Cardiac fibroblast (primary cell): Measurements from ENCODE around the gene IL1RL2.

Experiments used
- DNase-seq, 2 donors: peaks; one replicate each; pipeline versions ENCODE4 v3.0.0 to v3.0.0-alpha.2; 2010; ENCODE audit warnings: low read depth in 2 of 2
- H3K4me3 ChIP-seq, 2 donors: replicated peaks in 1 of 2; 1 replicate in 1 of 2; 2 replicates in 1 of 2; pipeline ENCODE4 v1.5.1; 2011; ENCODE audit warnings: low read depth in 2 of 2, low read length in 2 of 2, mild to moderate bottlenecking in 2 of 2, moderate library complexity in 1 of 2
- TF ChIP-seq, protein P1 (sequence below): IDR thresholded peaks from one replicate; pipeline ENCODE4 v1.5.1; 2011; ENCODE audit warnings: low read depth, mild to moderate bottlenecking, low read length, inconsistent platforms

IL1RL2 gene

DNA sequence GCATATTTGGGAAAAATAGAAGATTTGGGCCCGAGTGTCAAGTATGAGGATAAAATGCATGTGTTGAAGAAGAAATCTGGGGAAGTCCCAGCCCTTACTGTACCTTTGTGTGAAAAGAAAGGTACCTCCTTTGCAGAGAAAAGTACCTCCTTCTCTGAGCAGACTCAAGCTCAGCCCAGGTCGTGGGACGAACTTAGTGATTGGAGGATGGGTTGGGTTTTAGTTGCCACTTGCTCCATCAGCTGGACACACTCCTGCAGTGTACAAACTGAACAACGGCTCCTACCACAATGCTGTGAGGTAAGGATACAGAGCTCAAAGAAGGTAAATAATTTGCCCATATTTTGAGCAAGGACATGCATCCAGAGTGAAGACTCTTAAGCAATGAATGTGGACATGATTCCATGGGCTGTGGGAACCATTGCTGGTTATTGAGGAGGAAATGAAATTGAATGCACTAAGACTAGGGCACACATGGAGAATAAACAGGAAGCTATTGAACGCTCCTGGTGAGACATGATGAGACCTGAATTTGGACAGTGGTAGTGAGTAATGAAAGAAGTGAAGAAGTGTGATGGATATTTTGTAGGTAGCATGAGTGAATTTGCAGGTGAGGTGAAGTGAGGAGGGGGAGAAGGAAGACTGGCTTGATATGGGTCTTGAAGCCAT lies 74.8 kb downstream of the IL1RL2 start:
- TF ChIP-seq, protein P1, sequence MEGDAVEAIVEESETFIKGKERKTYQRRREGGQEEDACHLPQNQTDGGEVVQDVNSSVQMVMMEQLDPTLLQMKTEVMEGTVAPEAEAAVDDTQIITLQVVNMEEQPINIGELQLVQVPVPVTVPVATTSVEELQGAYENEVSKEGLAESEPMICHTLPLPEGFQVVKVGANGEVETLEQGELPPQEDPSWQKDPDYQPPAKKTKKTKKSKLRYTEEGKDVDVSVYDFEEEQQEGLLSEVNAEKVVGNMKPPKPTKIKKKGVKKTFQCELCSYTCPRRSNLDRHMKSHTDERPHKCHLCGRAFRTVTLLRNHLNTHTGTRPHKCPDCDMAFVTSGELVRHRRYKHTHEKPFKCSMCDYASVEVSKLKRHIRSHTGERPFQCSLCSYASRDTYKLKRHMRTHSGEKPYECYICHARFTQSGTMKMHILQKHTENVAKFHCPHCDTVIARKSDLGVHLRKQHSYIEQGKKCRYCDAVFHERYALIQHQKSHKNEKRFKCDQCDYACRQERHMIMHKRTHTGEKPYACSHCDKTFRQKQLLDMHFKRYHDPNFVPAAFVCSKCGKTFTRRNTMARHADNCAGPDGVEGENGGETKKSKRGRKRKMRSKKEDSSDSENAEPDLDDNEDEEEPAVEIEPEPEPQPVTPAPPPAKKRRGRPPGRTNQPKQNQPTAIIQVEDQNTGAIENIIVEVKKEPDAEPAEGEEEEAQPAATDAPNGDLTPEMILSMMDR = no peak
- H3K4me3 ChIP-seq = no peak overlapping the region
- no peak for DNase-seq

DNA sequence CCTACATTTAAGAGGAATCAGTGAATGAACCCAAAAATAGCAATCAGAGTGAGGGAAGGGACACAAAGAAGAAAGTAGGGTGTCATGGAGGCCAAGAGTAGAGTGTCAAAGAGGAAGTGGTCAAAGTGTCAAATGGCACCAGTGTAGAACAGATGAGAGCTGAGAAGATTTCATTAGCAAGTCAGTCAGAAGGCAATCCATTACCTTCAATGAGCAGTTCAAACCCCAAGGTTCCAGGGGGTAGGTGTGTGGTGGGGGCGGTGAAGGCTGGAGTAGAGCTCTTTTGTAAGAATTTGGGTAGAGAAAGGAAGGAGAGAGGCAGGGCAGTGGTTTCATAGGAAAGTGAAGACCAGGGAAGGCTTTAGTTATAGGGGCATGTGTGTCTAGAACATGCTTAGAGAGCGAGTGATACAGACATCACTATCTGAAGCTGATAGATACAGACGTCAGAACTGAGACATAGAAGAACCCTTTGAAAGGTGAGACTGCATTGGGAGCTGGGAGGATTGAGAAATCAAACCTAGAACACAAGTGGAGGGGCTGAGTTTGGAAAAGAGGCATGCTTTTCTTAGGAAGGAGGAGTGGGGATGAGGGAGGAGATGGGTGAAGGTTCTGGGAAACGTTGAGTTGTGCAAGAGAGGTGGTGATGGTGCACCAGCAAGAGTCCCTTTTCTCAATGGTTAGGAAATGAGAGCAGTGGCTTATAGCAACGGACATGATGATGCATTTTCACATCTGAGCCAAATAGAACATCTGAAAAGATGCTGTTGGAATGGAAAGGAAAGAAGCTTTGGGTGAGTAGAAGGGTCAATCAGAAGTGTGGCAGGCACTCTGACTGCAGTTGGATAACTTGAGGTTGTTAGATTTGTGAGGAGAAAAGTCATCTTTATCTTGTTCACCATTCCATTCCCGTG lies 75.7 kb downstream of the IL1RL2 start:
- peak; percentile 59 to 71 for DNase-seq
- TF ChIP-seq, protein P1 = no peak

GRCh38 chr2:102264952-102265351 lies 78.1 kb downstream of the IL1RL2 start:
- TF ChIP-seq, protein P1 = no peak
- DNase-seq = no peak
- H3K4me3 ChIP-seq = no peak overlapping the region

More for the DNA sequence above, 75.7 kb downstream of the IL1RL2 start:
- H3K4me3 ChIP-seq = no peak overlapping the region

DNA sequence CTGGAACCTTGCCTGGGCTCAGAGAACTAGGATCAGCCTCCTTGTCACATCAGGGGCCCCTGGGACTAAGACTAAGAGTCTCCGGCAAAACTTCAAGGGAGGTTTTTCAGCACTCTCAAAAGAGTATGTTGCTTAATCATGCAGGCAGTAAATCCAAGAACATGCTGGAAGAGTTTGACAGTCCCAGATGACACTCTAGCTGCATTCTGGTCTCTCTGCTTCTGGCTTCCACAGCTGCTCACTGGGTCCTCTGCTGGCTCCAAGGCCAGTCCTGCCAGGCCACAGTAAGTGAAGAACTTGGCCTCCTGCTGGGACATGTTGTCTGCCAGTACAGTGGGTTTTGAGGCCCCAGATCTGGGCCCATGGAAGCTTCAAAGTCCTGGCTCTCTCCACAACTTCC lies 79.4 kb downstream of the IL1RL2 start:
- TF ChIP-seq, protein P1 = no peak
- DNase-seq = peak in 1 of 2 donors; percentile 46
- no peak overlapping the region for H3K4me3 ChIP-seq

DNA sequence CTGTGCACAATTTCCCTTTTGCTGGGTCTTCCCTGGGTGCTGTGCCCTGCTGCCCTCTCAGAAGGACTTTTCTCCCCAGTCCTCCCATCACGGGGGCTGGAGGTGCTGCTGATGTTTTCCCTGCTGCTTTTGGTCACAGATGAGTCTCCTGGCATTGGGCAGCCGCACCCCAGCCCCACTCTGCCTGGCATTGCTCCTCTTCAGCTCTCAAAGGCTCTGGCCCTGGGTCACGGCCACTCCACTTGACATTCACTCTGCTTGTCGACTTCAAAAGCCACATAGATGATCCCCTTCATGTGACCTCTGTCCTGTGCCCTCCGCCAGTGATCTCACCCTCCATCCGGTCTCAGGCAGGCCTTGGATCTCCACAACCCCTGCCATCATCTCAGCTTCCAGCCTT lies 81.0 kb downstream of the IL1RL2 start:
- TF ChIP-seq, protein P1 = no peak
- no peak overlapping the region for H3K4me3 ChIP-seq
- DNase-seq = no peak

DNA sequence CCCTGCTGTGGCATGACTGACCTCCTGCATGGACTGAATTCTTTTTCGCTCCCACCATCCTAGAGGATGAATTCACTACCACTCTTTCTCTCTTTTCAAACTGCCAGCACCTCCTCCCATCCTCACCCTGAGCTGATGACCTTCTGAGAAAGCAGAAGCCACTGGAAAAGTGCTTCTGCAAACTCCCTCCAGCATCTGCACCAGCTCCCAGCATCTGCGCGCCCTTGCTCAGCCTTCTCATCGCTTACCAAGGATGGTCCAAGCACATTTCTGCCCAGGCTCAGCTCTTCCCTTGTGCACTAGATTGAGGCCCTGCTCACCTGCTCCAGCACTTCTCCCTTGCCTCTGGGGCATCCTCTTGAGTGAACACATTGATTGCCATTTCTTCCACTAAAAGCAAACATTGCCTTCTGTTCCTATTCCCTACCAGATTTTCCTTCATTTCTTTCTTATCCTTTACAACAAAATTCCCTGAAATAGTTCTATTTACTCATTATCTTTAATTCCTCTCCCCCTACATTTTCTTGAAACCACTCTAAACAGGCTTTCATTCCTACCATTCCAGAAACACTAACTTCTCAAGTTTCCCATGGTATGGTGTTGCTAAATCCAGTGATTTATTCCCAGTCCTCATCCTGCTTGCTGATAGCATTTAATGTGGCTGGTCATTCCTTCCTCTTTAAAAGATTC lies 81.8 kb downstream of the IL1RL2 start:
- DNase-seq = peak; percentile 54 to 90
- TF ChIP-seq, protein P1 = no peak
- H3K4me3 ChIP-seq = no peak overlapping the region
